GM23338 (cell line): ENCODE results near the gene KAT2B.

ENCODE experiments used
- EZH2 ChIP-seq: fragments of 200-600 bp; sonication (generic); IDR thresholded peaks from one replicate; pipeline ENCODE4 v1.8.0; 2017; ENCODE audit warnings: antibody characterized with exemption, mild to moderate bottlenecking, low read depth; ENCODE audit not compliant: unreplicated experiment
- EZH2phosphoT487 ChIP-seq: fragments of 200-600 bp; sonication (generic); IDR thresholded peaks from one replicate; pipeline ENCODE4 v1.8.1; 2018; ENCODE audit warnings: antibody characterized with exemption; ENCODE audit not compliant: unreplicated experiment
- TF ChIP-seq, protein P1 (sequence below), 2 experiments: fragments of 200-600 bp in 1 of 2; sonication (generic) in 1 of 2; conservative IDR thresholded peaks; 2 replicates each; pipeline versions ENCODE4 v1.5.1 to v1.6.1; 2016 to 2017; ENCODE audit warnings: antibody characterized with exemption in 2 of 2, low read depth in 2 of 2, mild to moderate bottlenecking in 2 of 2, moderate library complexity in 1 of 2
- TF ChIP-seq, protein P2 (sequence below): IDR thresholded peaks from one replicate; pipeline ENCODE4 v1.6.1; 2018; ENCODE audit warnings: antibody characterized with exemption; ENCODE audit not compliant: unreplicated experiment

DNA sequence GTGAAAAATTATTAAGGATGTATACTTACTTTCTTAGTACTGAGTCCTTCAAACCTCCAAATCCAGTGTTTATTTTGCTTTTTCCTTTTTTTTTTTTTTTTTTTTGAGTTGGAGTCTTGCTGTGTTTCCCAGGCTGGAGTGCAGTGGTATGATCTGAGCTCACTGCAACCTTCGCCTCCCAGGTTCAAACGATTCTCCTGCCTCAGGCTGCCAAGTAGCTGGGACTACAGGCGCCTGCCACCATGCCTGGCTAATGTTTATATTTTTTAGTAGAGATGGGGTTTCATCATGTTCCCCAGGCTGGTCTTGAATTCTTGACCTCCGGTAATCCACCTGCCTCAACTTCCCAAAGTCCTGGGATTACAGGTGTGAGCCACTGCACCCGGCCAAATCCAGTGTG lies 67.5 kb downstream of the KAT2B start:
- TF ChIP-seq, protein P1, sequence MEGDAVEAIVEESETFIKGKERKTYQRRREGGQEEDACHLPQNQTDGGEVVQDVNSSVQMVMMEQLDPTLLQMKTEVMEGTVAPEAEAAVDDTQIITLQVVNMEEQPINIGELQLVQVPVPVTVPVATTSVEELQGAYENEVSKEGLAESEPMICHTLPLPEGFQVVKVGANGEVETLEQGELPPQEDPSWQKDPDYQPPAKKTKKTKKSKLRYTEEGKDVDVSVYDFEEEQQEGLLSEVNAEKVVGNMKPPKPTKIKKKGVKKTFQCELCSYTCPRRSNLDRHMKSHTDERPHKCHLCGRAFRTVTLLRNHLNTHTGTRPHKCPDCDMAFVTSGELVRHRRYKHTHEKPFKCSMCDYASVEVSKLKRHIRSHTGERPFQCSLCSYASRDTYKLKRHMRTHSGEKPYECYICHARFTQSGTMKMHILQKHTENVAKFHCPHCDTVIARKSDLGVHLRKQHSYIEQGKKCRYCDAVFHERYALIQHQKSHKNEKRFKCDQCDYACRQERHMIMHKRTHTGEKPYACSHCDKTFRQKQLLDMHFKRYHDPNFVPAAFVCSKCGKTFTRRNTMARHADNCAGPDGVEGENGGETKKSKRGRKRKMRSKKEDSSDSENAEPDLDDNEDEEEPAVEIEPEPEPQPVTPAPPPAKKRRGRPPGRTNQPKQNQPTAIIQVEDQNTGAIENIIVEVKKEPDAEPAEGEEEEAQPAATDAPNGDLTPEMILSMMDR (conservative IDR thresholded peaks at IDR 0.05; ENCODE audit: low read depth in 2 of 2): no peak
- TF ChIP-seq, protein P2, sequence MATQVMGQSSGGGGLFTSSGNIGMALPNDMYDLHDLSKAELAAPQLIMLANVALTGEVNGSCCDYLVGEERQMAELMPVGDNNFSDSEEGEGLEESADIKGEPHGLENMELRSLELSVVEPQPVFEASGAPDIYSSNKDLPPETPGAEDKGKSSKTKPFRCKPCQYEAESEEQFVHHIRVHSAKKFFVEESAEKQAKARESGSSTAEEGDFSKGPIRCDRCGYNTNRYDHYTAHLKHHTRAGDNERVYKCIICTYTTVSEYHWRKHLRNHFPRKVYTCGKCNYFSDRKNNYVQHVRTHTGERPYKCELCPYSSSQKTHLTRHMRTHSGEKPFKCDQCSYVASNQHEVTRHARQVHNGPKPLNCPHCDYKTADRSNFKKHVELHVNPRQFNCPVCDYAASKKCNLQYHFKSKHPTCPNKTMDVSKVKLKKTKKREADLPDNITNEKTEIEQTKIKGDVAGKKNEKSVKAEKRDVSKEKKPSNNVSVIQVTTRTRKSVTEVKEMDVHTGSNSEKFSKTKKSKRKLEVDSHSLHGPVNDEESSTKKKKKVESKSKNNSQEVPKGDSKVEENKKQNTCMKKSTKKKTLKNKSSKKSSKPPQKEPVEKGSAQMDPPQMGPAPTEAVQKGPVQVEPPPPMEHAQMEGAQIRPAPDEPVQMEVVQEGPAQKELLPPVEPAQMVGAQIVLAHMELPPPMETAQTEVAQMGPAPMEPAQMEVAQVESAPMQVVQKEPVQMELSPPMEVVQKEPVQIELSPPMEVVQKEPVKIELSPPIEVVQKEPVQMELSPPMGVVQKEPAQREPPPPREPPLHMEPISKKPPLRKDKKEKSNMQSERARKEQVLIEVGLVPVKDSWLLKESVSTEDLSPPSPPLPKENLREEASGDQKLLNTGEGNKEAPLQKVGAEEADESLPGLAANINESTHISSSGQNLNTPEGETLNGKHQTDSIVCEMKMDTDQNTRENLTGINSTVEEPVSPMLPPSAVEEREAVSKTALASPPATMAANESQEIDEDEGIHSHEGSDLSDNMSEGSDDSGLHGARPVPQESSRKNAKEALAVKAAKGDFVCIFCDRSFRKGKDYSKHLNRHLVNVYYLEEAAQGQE: no peak
- no peak for TF ChIP-seq EZH2phosphoT487
- TF ChIP-seq EZH2: no peak
